Muscle of arm (tissue), 14 donors: ENCODE measurements around the gene TIMM8A. TPM values are rescaled to one million over a fixed set of nuclear protein-coding genes. Genes with fewer than 3 reads are reported as not detected.

ENCODE experiments used
- DNase-seq: peaks from one replicate; pipeline ENCODE4 v3.0.0-alpha.2; 2013
- long read RNA-seq, 11 donors: transcript quantifications; one replicate each; lab custom pipeline, GENCODE V29; 2026
- polyA plus RNA-seq, 12 donors: library from polyadenylated mRNA; unstranded; fragments of 120-200 nt; gene quantifications; one replicate each; pipeline ENCODE4 v1.2.1, GENCODE V29; 2013; ENCODE audit not compliant: insufficient read length in 12 of 12

TIMM8A gene
- polyA plus RNA-seq: 10 to 100 TPM in 9 of 12 donors, 1 to 10 TPM in 2, not detected in 1; 9.1 to 19.5 (median 12.5) TPM
- long read RNA-seq, donor 1, transcript TIMM8A-205 (2 exons, 1,194 nt): major isoform, 9 of 10 reads
- long read RNA-seq, donor 1, partial matches to known transcripts: 0 of 10 reads
- long read RNA-seq, donor 1, other reads (novel, unspliced or antisense): 0 of 10 reads
- long read RNA-seq, donor 2, transcript TIMM8A-205 (2 exons, 1,194 nt): major isoform, 8 of 10 reads
- long read RNA-seq, donor 2, partial matches to known transcripts: 0 of 10 reads
- long read RNA-seq, donor 2, other reads (novel, unspliced or antisense): 0 of 10 reads
- long read RNA-seq, donor 3, transcript TIMM8A-205 (2 exons, 1,194 nt): major isoform, 6 of 7 reads
- long read RNA-seq, donor 3, partial matches to known transcripts: 0 of 7 reads
- long read RNA-seq, donor 3, other reads (novel, unspliced or antisense): 0 of 7 reads
- long read RNA-seq, donor 4, partial matches to known transcripts: 0 of 4 reads
- long read RNA-seq, donor 4, other reads (novel, unspliced or antisense): 0 of 4 reads
- long read RNA-seq, donor 5, partial matches to known transcripts: 0 of 4 reads
- long read RNA-seq, donor 5, other reads (novel, unspliced or antisense): 0 of 4 reads
- long read RNA-seq, donor 6, partial matches to known transcripts: 0 of 5 reads
- long read RNA-seq, donor 6, other reads (novel, unspliced or antisense): 0 of 5 reads
- long read RNA-seq, donor 7, partial matches to known transcripts: 0 of 3 reads
- long read RNA-seq, donor 7, other reads (novel, unspliced or antisense): 0 of 3 reads
- long read RNA-seq, donor 8, partial matches to known transcripts: 0 of 3 reads
- long read RNA-seq, donor 8, other reads (novel, unspliced or antisense): 0 of 3 reads
- long read RNA-seq, donor 9, transcript TIMM8A-205 (2 exons, 1,194 nt): major isoform, 6 of 7 reads
- long read RNA-seq, donor 9, partial matches to known transcripts: 0 of 7 reads
- long read RNA-seq, donor 9, other reads (novel, unspliced or antisense): 0 of 7 reads
- long read RNA-seq, donor 10, partial matches to known transcripts: 0 of 3 reads
- long read RNA-seq, donor 10, other reads (novel, unspliced or antisense): 0 of 3 reads
- long read RNA-seq, donor 11, transcript TIMM8A-205 (2 exons, 1,194 nt): major isoform, 7 of 7 reads
- long read RNA-seq, donor 11, partial matches to known transcripts: 0 of 7 reads
- long read RNA-seq, donor 11, other reads (novel, unspliced or antisense): 0 of 7 reads

DNA sequence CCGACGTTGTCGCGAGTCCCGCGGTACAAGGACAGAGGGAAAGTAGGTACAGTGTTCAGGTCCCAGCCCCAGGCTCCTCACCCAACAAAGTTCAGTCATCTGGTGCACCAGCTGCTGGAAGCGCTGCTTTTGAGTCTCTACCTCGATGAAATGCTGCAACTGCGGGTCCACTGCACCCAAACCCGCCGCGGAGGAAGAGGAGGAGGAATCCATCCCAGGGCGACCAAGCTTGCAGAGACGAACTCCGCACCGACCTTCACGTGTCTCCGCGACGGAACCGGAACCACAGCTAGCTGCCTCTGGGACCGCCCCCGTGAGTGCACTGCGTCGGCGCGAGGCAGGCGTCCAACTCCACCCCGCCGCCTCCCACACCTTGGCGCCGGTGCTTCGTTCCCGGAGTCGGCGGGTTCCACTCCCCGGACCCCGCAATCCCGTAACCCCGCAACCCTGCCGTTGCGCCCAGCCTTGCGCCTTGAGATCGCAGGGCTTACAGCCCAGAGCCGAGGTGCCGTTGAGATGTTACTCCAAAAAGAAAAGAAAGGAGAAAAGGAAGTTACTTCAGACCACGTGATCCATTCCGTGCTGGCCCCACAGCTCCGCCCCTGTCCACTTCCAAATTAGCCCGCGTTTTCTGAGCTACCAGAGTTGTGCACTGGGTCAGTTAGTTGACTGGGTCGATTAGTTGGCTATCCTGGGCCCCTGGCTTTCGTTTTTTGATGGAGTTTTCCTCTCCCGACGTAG is at the start of gene TIMM8A:
TIMM8A (minus strand) TSS at position 291 of the 741 bp plus-strand sequence; CDS start at position 213, 78 bp downstream.
- peak; percentile 80 for DNase-seq

GRCh38 chrX:101397779-101398178 is 49.2 kb upstream of the TIMM8A start:
- DNase-seq: no peak

GRCh38 chrX:101395789-101396188 is 47.2 kb upstream of the TIMM8A start:
- no peak for DNase-seq

GRCh38 chrX:101394372-101394771 is 45.8 kb upstream of the TIMM8A start:
- DNase-seq: no peak

DNA sequence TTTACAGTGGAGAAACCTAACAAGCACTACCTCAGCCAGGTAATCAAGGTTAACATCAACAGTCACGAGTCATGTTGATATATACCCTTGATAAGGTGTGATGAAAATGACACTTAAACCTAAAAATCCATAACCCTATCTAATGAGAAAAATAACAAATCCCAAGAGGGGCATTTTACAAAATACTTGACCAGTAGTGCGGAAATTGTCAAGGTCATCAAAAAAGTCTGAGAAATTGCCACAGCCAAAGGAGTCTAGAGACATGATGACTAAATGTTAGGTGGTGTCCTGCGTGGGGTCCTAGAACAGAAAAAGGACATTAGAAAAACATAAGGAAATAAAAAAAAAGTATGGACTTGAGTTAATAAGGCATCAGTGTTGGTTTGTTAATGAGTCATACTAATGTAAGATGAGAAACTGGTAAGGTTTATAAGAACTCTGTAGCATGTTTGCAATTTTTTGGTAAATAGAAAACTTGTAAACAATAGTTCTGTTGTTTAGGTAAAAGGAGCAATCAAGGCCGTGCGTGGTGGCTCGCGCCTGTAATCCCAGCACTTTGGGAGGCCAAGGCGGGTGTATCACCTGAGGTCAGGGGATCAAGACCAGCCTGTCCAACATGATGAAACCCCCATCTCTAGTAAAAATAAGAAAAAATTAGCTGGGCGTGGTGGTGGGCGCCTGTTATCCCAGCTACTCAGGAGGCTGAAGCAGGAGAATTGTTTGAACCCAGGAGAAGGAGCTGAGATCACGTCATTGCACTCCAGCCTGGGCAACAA is 45.2 kb upstream of the TIMM8A start:
- no peak for DNase-seq

DNA sequence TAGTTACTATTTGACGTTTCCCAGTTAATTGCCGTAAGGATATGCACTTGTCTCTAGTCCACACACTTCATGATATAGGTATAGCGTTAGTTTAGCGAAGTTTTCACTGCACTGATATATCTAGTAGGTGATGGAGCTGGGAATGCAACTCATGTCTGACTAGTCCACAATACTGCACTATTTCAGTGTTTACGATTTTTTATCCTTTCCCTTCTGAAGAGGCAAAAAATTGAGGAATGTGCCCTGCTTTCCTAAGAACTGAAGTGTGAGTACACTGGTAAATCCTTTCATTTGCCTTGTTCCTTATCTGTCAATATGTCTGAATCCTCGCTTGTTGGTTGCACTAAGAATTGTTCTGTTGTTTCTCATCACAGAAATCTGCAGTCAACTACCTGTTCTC is 43.3 kb upstream of the TIMM8A start:
- DNase-seq: no peak

- peak; percentile 88 for DNase-seq
Measured at GRCh38 chrX:101390664-101391525, 42.4 kb upstream of the TIMM8A start, which contains the start of gene RPL36A. Gene RPL36A, plus strand, starts transcription at chrX:101391011. Its CDS starts 33 bp downstream, at chrX:101391044.

- no peak for DNase-seq
Measured at GRCh38 chrX:101388604-101389003, 40.1 kb upstream of the TIMM8A start.

DNA sequence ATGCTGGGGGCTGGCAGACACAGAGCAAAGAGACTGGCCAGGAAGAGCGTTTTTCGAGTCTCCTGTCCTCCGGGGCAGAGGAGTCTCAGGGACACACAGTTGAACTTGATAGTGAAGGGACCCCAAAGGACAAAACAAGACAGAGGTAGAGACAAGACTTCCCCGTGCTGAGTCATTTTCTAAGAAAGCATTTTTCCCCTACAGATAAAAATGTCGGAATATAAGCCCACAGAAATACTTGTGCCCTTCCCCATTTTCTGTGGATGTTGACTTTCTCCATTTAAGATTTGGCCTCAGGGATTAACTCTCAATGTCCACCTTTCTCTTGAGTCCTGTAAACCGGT is 38.0 kb upstream of the TIMM8A start:
- DNase-seq: no peak

DNA sequence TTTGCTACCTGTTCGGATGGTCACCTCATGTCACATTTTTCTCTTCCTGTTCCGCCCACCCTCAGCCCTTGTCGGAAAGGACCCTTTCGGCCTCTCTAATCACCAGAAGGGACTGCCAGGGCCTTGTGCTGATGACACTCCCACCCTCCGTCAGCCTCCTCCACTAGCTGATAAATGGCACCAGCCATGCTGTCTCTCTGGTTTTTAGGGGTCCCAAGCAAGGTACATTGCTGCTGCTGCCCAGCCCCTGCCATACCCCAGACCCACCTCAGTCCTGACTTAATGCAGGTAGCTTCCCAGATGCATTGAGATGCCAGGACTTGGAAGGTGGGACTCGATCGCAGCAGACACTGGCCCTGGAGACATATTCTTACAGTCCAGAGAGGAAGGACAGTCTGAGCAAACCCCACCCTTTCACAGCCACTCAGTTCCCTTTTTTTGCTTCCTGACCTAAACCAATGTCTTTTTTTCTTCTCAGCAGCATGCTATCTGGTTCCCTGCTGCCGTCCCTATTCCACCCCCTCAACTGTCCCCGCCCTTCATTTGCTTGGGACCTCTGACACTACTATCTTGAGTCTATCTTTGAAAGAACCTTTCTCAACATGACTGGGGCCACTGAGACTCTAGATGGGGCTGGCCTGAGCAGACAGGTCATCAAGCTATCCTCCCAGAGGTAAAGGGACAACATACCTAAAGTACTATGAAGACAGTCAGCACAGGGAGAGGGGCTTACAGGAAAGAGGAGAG is 37.4 kb upstream of the TIMM8A start, which contains the start of gene BTK:
BTK (minus strand) TSS at position 397 of the 747 bp plus-strand sequence. CDS start 10,907 bp downstream, outside the sequence.
- no peak for DNase-seq

DNA sequence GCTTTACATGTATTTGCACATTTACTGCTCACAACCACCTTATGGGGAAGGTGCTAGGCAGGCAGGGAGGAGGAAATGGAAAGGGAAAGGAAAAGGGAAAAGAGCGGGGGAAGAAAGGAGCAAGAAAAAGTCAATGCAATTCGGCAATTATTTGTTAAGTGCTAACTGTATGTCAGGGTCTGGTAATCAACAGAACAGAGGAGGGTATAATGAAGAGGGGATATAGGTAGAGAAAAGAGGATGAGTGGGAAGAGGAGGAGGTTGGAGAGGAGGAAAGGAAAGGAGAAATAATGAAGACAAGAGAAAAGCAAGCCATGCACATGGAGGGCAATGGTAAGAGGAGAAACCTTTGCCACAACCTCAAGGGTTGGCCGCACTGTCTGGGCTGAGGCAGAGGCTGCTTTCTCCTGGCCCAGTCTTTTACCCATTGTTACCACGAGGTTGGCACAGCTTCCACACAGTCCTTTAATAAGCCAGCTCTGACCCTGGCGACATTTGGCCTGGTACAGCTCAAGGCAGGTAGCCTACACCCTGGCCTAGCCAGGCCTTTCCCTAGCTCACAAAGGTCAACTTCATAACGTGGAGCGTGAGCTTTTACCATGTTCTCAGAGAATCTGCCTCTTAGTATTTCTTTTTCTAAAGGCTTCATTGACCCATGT is 36.6 kb upstream of the TIMM8A start:
- DNase-seq: no peak

DNA sequence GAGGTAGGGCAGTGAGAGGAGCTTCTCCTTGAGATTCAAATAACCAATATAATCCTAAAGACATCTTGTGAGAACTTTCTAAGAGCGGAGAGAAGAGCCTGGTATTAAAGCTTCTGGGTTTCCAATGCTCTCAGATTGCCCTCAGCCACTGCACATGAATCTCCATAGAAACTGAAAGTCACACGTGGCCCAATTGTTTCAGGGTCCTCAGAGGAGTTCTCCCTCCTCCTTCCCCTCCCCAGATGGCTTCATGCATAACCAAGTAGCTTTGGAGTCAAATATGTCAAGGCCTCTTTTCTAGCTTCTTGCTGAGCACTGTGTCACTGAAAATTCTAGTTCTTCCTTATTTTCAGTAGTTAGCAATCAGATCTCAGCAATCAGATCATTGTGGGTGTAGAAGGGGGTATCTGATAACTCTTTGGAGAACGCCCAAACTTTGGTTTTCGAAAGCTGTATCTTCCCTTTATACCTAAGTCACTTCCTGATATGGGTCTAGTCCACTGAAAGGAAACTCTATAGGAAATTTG is 35.2 kb upstream of the TIMM8A start:
- DNase-seq: no peak

- no peak for DNase-seq
Measured at GRCh38 chrX:101377547-101377946, 29.0 kb upstream of the TIMM8A start.

DNA sequence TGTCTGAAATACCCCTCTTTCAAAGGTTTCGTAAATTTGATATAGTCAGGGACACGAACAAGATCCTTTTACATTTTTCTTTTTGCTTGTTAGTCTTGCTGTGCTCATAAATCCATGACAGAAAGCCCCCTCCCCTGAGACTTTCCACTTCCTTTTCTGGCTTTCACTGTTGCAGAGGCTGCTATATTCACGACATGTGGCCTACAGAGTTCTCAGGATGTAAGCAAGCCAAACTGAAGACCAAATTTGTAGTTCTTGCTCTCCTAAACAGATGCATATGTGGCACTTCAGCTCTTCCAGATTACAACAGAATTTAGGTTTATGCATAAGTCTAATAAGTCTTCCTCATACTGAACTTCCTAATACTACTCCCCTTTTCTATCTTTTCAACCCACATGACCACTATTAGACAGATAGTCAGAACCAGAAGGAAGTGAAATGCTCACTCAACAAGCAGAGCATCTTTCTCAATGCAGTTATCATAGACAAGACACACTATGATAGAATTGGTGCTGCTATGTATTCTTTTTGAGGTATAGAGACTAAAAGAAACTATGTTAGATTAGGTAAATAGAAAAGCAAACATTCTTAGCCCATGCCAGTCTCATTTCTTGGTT is 22.5 kb upstream of the TIMM8A start:
- no peak for DNase-seq

DNA sequence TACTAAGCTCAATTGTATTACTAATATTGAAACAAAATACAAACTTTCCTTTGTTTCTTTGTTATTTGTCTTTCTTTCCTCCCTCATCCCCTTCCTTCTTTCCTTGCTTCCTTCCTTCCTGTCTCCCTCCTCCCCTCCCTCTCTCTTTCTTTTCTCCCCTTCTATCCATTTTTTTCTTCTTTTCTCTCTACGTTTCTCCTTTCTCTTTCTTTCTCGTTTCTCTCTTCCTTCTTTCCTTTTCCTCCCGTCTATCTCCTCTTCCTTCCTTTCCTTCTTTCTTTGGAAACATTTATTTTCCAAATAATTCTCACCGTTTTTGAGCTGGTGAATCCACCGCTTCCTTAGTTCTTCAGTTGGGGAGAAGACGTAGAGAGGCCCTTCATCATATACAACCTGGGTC is 21.1 kb upstream of the TIMM8A start:
- DNase-seq: no peak

DNA sequence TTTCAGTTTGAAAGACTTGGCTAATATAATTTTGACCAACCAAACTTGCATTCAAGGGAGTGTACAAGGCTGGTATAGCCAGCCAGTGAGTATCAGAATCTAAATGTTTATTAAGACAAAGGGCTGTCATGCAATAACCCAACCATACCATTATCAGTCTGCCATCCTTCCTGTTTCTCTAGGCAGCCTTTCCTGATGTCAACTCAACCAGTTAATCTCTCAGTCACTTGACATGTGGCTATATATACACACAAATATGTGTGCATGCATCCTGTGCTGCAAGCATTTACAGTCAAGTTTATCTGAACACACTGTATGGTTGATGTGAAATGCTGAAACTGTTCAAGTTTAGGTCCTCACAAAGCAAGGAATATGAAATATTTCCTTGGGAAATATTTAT is 20.3 kb upstream of the TIMM8A start:
- DNase-seq: no peak

GRCh38 chrX:101365301-101365795 is 16.8 kb upstream of the TIMM8A start:
- DNase-seq: no peak
